ENCODE measurements around the gene KRT79. TPM values are rescaled to one million over a fixed set of nuclear protein-coding genes. Genes with fewer than 3 reads are reported as not detected.
A peak's percentile ranks its signal among the peaks of the same experiment; 100 is the strongest.

The KRT79 gene
- polyA plus RNA-seq, 6 donors from 2014 or later = not detected

DNA sequence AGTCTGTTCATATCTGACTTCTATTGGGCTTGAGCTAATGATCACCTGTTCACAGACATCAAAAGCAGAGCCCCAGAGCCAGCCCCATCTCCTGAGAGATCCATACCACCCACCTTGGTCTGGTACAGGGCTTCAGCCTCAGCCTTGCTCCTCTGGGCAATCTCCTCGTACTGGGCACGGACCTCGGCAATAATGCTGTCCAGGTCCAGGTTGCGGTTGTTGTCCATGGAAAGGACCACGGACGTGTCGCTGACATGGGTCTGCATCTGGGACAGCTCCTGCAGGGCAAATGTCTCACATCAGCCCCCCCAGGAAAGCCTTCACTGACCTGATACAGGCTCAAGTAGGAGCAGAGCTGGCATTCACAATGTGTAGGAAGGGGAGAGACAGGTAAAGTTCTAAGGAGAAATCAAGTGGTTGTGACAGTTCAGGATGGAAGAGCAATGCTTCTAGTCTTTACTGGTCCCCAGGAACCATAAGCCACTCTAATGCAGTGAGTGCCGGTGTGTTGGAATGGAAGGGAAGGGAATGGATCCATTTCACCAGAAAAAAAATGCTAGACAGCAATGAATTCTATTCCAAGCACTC lies 25.4 kb downstream of the KRT79 start:
- Mint-ChIP-seq H3K36me3 (no peaks in the 10 kb centered on the region), H3K4me3 (no peak overlapping the region)

DNA sequence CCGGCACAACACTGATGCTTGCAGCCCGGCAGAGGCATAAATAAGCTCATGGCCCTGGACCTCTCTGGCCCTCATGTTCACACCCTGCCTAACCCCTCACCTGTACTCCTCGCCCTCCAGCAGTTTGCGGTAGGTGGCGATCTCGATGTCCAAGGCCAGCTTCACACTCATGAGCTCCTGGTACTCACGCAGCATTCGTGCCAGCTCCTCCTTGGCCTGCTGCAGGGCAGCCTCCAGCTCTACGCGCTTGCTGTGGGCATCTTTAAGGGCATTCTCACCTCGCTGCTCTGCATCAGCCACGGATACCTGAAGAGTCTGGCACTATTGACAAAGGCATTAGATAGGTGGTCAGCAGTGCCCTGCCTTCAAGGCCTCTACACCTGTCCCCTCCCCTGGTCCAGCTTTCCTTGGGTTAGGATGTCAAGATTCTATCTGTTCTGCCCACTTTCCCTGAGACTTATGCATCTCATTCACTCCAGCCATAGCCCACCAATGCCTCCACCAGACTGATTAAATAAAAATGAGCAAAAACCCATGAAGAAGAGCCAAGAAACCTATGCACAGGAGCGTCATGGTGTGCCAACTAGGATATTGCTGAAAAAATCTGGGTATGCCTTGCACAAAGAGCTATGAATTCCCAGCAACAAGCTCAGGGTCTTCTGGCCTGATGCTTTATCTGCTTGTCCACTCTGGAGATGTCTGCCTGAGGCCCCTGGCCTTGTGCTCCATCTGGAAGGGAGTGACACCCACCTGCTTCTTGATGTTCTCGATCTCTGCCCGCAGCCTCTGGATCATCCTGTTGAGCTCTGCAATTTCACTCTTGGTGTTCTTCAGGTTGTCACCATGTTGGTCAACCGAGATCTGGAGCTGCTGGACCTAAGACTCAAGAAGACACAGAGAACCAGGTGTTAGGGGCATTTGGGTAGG lies 26.3 kb downstream of the KRT79 start:
- H3K36me3 Mint-ChIP-seq = no peaks in the 10 kb centered on the region
- H3K27ac Mint-ChIP-seq = peak overlapping the region in 2 of 6 donors; percentile 31 to 88
- H3K4me1 Mint-ChIP-seq = no peaks in the 10 kb centered on the region
- no peak for DNase-seq
- no peak for ATAC-seq (ENCODE audit: low read depth in 2 of 2)
- H3K4me3 Mint-ChIP-seq = no peak overlapping the region
- H3K9me3 Mint-ChIP-seq = no peaks in the 10 kb centered on the region
- H3K27me3 Mint-ChIP-seq = peaks cover 21 to 41% (median 30%) of the 10 kb centered on the region in 3 donors

More for the DNA sequence above, 25.4 kb downstream of the KRT79 start:
- H3K27ac Mint-ChIP-seq = no peak overlapping the region
- H3K9me3 Mint-ChIP-seq = no peaks in the 10 kb centered on the region
- no peak for DNase-seq
- H3K27me3 Mint-ChIP-seq = peaks cover 21 to 41% (median 25%) of the 10 kb centered on the region in 3 donors
- no peaks in the 10 kb centered on the region for H3K4me1 Mint-ChIP-seq
- no peak for ATAC-seq (ENCODE audit: low read depth in 2 of 2)

DNA sequence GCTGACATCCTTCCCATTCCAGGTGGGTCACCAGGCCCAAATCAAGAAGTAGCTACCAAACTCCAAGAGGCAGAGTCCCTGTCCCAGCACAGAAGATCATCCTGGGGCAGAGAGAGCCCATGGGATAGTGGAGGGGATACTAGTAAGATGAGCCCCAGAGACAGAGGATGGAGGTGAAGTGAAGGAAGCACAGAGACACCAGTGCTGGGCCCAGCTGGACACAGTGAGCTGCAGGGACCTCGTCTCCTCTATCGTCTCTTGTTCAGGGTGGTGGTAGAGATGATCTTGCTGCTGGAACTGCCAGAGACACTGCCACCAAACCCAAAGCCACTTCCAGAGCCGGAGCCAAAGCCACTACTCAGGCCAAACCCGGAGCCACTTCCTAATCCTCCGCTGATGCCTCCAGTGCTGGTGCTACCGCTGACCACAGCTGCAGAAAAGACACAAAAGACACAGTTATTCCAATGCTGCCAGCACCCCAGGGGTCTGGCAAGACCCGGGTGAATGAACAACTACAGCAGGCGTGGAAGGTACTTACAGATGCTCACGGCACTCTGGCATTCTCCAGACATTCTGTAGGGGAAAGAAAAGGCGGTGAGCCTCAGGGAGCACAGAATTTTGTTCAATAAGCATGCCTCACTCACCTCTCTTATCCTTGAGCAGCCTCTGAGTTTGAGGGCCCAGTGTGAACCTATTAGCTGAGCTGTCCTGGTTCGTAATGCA lies 27.1 kb downstream of the KRT79 start:
- H3K4me1 Mint-ChIP-seq = no peaks in the 10 kb centered on the region
- H3K9me3 Mint-ChIP-seq = no peaks in the 10 kb centered on the region
- ATAC-seq (ENCODE audit: low read depth in 2 of 2) (no peak), DNase-seq (no peak)
- no peaks in the 10 kb centered on the region for H3K36me3 Mint-ChIP-seq
- H3K27me3 Mint-ChIP-seq = peaks cover 25 to 46% (median 30%) of the 10 kb centered on the region in 3 donors
- H3K27ac Mint-ChIP-seq = no peak overlapping the region
- H3K4me3 Mint-ChIP-seq = no peak overlapping the region

GRCh38 chr12:52806169-52806811 lies 27.8 kb downstream of the KRT79 start:
- Mint-ChIP-seq H3K27ac (no peak overlapping the region), H3K4me1 (no peaks in the 10 kb centered on the region), H3K9me3 (no peaks in the 10 kb centered on the region), H3K36me3 (no peaks in the 10 kb centered on the region), H3K4me3 (no peak overlapping the region), H3K27me3 (peaks cover 26 to 50% (median 30%) of the 10 kb centered on the region in 3 donors)
- ATAC-seq (ENCODE audit: low read depth in 2 of 2) (no peak), DNase-seq (no peak)

- no peaks in the 10 kb centered on the region for H3K4me1 Mint-ChIP-seq
- H3K9me3 Mint-ChIP-seq = no peaks in the 10 kb centered on the region
- peaks cover 26 to 50% (median 30%) of the 10 kb centered on the region in 3 donors for H3K27me3 Mint-ChIP-seq
- H3K4me3 Mint-ChIP-seq = no peak overlapping the region
- no peaks in the 10 kb centered on the region for H3K36me3 Mint-ChIP-seq
- H3K27ac Mint-ChIP-seq = no peak overlapping the region
- no peak for DNase-seq
- ATAC-seq (ENCODE audit: low read depth in 2 of 2) = no peak
Measured at GRCh38 chr12:52805739-52806138, 28.4 kb downstream of the KRT79 start.

DNA sequence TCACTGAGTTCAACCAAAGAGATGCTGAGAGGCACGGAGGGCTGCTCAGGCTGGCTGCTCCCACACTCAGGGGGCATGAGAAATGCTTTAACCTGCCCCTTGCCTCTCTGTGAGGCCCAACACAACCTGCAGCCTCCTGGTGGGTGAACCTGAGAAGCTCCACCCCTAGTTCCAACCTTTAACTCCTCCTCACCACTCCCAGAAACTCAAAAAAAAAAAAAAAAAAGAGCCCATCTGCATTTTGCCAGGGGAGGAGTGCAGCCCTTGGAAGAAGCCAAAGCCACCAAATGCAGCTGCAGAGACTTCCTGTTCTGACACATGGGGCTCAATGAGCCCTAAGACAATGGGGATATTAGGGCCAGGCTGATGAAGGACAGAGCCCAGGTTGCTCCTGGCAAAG lies 29.1 kb downstream of the KRT79 start:
- no peak overlapping the region for H3K4me3 Mint-ChIP-seq
- DNase-seq = no peak
- H3K9me3 Mint-ChIP-seq = no peaks in the 10 kb centered on the region
- ATAC-seq (ENCODE audit: low read depth in 2 of 2) = no peak
- peaks cover 26 to 50% (median 32%) of the 10 kb centered on the region in 3 donors for H3K27me3 Mint-ChIP-seq
- no peak overlapping the region for H3K27ac Mint-ChIP-seq
- H3K36me3 Mint-ChIP-seq = no peaks in the 10 kb centered on the region
- H3K4me1 Mint-ChIP-seq = no peaks in the 10 kb centered on the region

DNA sequence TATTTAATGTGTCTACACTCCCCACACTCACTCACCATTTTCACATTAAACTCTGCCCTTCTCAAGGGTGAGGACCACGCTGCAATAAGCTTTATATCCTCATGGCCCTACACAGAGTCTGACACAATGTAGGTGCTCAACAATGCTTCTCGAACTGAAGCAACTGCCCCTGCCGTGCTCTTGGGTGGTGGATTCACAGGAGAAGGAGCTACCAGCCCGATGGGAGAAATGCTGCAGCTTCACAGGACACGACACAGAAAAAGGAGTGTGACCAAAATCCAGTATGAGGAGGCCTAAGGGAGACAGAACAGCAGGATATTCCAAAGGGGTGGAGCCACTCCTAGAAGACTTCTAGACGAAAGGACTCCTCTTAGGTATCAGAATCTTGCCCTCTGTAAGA lies 31.7 kb downstream of the KRT79 start:
- peak overlapping the region in 1 of 6 donors; percentile 64 for H3K27ac Mint-ChIP-seq
- no peak for ATAC-seq (ENCODE audit: low read depth in 2 of 2)
- no peak for DNase-seq

DNA sequence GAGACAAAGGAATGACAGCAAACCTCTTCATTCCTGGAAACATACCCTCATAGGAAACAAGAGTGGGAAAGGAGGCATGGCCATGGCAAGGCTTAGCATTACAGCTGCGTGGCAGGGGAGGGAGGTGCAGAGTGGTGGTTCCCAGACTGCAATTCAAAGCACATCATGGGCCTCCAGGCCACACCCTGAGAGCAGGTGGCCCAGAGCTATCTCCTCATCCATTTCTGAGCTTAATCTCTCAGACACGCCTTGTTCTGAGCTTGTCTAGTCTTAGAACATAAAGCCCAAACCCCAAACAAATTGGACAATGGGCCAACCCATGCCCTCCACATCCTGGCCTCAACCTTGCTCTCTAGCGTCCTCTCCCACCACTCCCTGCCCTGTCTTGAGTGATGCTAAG lies 32.3 kb downstream of the KRT79 start:
- Mint-ChIP-seq H3K9me3 (no peaks in the 10 kb centered on the region), H3K27ac (no peak overlapping the region), H3K27me3 (peaks cover 24 to 33% (median 27%) of the 10 kb centered on the region in 3 donors), H3K36me3 (no peaks in the 10 kb centered on the region), H3K4me1 (no peaks in the 10 kb centered on the region), H3K4me3 (no peak overlapping the region)
- ATAC-seq (ENCODE audit: low read depth in 2 of 2) (no peak), DNase-seq (no peak)

More for the DNA sequence above, 31.7 kb downstream of the KRT79 start:
- no peaks in the 10 kb centered on the region for H3K4me1 Mint-ChIP-seq
- H3K36me3 Mint-ChIP-seq = no peaks in the 10 kb centered on the region
- H3K9me3 Mint-ChIP-seq = no peaks in the 10 kb centered on the region
- no peak overlapping the region for H3K4me3 Mint-ChIP-seq
- peaks cover 27 to 33% (median 28%) of the 10 kb centered on the region in 3 donors for H3K27me3 Mint-ChIP-seq

- H3K27me3 Mint-ChIP-seq = peaks cover 10 to 34% (median 26%) of the 10 kb centered on the region in 3 donors
- ATAC-seq (ENCODE audit: low read depth in 2 of 2) (no peak), DNase-seq (no peak)
- H3K27ac Mint-ChIP-seq = no peak overlapping the region
- no peaks in the 10 kb centered on the region for H3K4me1 Mint-ChIP-seq
- H3K4me3 Mint-ChIP-seq = no peak overlapping the region
- H3K9me3 Mint-ChIP-seq = no peaks in the 10 kb centered on the region
- no peaks in the 10 kb centered on the region for H3K36me3 Mint-ChIP-seq
Measured at GRCh38 chr12:52800259-52800917, 33.7 kb downstream of the KRT79 start.

DNA sequence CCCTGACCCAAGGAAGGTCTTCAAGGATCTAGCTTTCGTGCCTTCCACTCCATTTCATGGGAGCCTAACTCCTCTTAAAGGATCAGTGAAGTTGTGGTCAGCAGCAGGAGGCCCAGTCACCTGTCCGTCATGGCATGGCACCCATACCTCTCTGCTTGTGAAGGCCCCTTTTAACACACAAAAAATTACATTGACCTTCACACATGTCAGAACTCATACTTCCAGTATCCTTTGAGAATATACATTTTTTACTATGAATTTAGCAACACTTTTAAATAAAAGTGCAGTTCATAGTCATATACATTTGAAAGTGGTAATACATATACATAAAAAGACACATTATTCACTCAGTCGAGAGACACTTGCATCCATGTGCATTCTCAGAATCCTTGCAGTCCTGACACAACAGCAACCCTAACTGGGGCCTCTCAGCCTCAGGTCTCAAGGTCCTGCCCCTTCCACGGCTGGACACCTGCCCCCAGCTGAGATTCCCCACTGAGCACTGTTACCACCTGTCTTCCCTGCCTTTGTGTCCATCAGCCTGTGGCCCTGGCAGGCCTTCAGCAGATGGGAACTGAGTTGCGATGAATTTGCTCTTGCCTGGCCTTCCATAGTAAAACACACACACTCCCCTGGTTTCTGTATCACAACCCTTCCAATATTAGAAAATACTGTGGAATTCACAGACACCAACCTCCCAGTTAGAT lies 34.5 kb downstream of the KRT79 start:
- Mint-ChIP-seq H3K36me3 (no peaks in the 10 kb centered on the region), H3K4me1 (no peaks in the 10 kb centered on the region), H3K4me3 (no peak overlapping the region), H3K9me3 (no peaks in the 10 kb centered on the region), H3K27ac (no peak overlapping the region), H3K27me3 (peaks cover 10 to 42% (median 26%) of the 10 kb centered on the region in 3 donors)
- DNase-seq (no peak), ATAC-seq (ENCODE audit: low read depth in 2 of 2) (no peak)

DNA sequence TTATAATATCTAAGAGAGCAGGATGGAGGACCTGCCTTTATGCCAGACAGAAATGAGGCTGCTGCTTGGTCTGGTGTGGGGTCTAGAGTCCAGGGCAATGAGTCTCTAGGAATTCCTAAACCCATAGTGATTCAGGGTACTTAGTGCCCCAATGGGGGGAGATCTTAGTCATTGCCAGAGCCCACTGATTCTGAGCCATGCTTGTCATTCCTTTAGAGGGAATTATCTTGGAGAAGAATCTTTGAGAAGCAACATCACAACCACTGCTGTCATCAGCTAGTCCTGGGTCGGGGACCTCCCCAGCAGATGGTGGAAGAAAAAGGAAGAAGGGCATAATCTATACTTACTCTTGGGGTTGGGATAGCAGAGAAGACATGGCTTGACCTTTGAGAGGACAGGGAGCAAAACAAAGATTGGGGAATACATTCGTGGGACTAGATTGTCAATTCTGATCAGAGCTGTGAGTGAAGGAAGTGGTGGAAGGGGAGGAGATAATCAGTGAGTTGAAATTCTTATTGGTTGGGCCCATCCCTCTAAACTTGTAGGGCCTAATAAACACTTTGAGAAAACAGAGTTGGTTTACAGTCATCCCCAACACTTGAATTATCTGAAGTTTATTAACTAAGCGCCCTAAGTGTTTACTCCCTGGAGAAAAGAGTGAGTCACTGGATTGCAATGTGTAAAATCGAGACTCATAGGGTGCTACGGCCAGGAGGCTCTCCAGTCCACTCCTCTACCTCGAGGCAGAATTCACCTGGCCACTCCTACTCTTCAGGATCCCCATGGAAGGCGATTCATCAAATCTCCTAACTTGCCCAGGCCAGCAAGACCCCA lies 35.2 kb downstream of the KRT79 start:
- peaks cover 10 to 46% (median 21%) of the 10 kb centered on the region in 3 donors for H3K27me3 Mint-ChIP-seq
- no peak overlapping the region for H3K27ac Mint-ChIP-seq
- no peak for DNase-seq

More for the DNA sequence above, 35.2 kb downstream of the KRT79 start:
- peak overlapping the region in 1 of 8 donors; percentile 4 for H3K4me3 Mint-ChIP-seq
- H3K36me3 Mint-ChIP-seq = no peaks in the 10 kb centered on the region
- H3K4me1 Mint-ChIP-seq = no peaks in the 10 kb centered on the region
- ATAC-seq (ENCODE audit: low read depth in 2 of 2) = no peak
- no peaks in the 10 kb centered on the region for H3K9me3 Mint-ChIP-seq
